RWPE2 (cell line): ENCODE measurements around the gene PXDN.

Experiments used
- ATAC-seq: fragments of 200-7000 bp; cut with Tn5 transposase; 3 replicates; pipeline ENCODE4 v1.9.1; 2021; ENCODE audit warnings: low read depth
- DNase-seq: peaks from one replicate; pipeline ENCODE4 v3.0.0-alpha.2; 2020; ENCODE audit warnings: low spot score
- H3K27ac ChIP-seq: fragments of 450-650 bp; 2 replicates; pipeline ENCODE4 v1.5.1; 2017; ENCODE audit warnings: mild to moderate bottlenecking; ENCODE audit not compliant: poor library complexity, severe bottlenecking
- H3K27me3 ChIP-seq: fragments of 250-450 bp; sonication (Bioruptor Pico); 2 replicates; pipeline ENCODE4 v1.5.1; 2021; ENCODE audit warnings: mild to moderate bottlenecking, moderate library complexity; ENCODE audit not compliant: insufficient read depth, poor library complexity, severe bottlenecking
- H3K36me3 ChIP-seq: fragments of 250-450 bp; sonication (Bioruptor Pico); 2 replicates; pipeline ENCODE4 v1.5.1; 2020; ENCODE audit warnings: low read depth, mild to moderate bottlenecking, moderate library complexity
- H3K4me1 ChIP-seq: fragments of 250-450 bp; sonication (Bioruptor Pico); 2 replicates; pipeline ENCODE4 v1.5.1; 2021; ENCODE audit warnings: mild to moderate bottlenecking, moderate library complexity; ENCODE audit not compliant: insufficient read depth, poor library complexity, severe bottlenecking
- H3K4me3 ChIP-seq: fragments of 250-450 bp; sonication (Bioruptor Pico); 2 replicates; pipeline ENCODE4 v1.5.1; 2021; ENCODE audit warnings: mild to moderate bottlenecking, moderate library complexity; ENCODE audit not compliant: severe bottlenecking
- H3K9me3 ChIP-seq: fragments of 250-450 bp; sonication (Bioruptor Pico); 2 replicates; pipeline ENCODE4 v1.5.1; 2021; ENCODE audit warnings: mild to moderate bottlenecking, moderate library complexity; ENCODE audit not compliant: severe bottlenecking
- TF ChIP-seq, protein P1 (sequence below): fragments of 450-650 bp; IDR thresholded peaks from one replicate; pipeline ENCODE4 v1.5.1; 2017; ENCODE audit warnings: mild to moderate bottlenecking, moderate library complexity; ENCODE audit not compliant: poor library complexity, severe bottlenecking

Gene PXDN

DNA sequence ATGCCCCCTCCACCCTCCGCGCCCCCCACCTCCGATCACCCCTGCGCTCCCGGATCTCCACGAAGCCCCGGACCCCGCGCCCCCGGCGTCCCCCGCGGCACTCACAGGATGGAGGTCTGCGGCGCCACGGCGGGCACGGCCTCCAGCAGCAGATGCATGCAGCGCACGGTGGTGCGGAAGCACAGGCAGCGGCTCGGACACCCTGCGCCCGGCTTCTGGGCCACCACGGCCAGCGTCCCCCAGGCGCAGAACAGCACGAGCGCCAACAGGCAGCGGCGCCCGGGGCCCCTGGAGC is 217 bp downstream of the PXDN start:
- ATAC-seq, result peak; percentile 38; the same call in 2 of the 3 replicates
- DNase-seq, result peak; percentile 64

DNA sequence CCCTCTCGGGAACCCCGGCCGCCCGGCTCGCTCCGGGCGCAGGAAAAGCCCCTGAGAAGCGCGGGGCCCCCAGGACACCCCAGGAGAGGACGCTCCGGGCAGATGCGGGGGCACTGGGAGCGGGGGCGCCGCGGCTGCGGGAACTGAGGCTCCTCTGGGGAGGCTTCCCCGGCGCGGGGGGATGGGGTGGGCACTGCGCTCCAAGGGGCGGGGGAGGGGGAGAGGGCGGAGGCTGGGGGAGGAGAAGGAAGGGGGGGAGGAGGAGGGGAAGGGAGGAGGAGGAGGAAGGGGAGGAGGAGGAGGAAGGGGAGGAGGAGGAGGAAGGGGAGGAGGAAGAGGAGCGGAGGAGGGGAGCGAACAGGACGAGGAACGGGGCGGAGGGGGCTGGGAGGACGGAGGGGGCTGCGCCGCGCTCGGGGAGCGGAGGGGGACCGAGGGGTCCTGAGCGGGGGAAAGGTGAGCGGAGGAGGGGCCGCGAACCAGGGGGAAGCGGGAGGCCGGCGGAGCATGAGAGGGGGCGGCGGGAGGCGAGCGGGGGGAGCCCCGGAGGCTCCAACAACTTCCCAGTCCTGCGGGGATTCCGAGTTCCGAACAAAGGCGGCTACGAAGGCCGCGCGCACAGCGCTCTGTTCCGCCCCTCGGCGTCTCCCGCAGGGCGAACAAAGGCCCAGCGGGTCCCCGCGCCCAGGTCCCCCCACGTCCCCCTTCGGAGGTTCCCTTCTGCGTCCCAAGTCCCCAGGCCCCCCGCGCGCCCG is 742 bp downstream of the PXDN start:
- Histone ChIP-seq H3K4me3 (peak overlapping the region; percentile 91), H3K27me3 (no peaks in the 10 kb centered on the region), H3K36me3 (peaks cover 21% of the 10 kb centered on the region), H3K27ac (peak overlapping the region; percentile 84), H3K4me1 (no peaks in the 10 kb centered on the region), H3K9me3 (no peaks in the 10 kb centered on the region)
- TF ChIP-seq, protein P1, sequence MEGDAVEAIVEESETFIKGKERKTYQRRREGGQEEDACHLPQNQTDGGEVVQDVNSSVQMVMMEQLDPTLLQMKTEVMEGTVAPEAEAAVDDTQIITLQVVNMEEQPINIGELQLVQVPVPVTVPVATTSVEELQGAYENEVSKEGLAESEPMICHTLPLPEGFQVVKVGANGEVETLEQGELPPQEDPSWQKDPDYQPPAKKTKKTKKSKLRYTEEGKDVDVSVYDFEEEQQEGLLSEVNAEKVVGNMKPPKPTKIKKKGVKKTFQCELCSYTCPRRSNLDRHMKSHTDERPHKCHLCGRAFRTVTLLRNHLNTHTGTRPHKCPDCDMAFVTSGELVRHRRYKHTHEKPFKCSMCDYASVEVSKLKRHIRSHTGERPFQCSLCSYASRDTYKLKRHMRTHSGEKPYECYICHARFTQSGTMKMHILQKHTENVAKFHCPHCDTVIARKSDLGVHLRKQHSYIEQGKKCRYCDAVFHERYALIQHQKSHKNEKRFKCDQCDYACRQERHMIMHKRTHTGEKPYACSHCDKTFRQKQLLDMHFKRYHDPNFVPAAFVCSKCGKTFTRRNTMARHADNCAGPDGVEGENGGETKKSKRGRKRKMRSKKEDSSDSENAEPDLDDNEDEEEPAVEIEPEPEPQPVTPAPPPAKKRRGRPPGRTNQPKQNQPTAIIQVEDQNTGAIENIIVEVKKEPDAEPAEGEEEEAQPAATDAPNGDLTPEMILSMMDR, result no peak
- ATAC-seq, result peak; percentile 31
- DNase-seq, result peak; percentile 61

More for the DNA sequence above, 217 bp downstream of the PXDN start:
- peak overlapping the region; percentile 84 for H3K27ac ChIP-seq
- peak overlapping the region; percentile 91 for H3K4me3 ChIP-seq
- TF ChIP-seq, protein P1, result no peak
- no peaks in the 10 kb centered on the region for H3K4me1 ChIP-seq
- H3K36me3 ChIP-seq, result peaks cover 18% of the 10 kb centered on the region
- no peaks in the 10 kb centered on the region for H3K9me3 ChIP-seq
- no peaks in the 10 kb centered on the region for H3K27me3 ChIP-seq

DNA sequence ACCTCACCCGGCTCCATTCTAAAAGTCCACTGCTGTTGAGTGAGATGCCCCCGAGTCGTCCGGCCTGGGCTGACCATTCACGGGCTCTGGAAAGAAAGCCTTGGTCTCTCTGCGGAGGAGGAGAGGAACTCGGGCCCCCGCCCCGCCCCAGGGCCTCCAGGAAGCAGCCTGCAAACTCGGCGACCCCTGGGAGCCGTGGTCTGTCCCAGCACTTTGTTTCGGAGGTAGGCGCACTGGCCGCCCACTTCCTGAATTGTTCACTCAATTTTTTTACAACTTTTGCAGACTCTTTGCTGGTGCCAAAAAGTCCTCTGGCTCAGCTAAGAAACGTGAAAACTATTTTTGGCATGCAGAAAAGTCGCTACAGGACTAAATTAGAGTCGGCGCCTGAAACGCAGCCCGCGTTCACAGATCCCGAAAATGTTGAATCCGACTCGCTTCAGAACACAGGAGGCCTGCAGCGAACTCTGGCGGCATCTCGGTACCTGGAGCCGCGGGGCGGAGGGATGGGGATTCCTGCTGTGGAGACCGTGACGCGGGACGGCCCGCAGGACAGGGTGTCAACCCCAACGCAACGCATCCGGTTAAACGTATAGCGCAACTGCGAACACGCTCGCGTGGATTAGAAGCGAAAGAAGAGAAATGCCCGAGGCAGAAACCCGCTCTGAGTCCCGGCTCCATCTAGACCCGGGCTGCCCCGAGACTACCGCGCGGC is 1.5 kb downstream of the PXDN start:
- no peaks in the 10 kb centered on the region for H3K27me3 ChIP-seq
- TF ChIP-seq, protein P1, result peak; percentile 80
- ATAC-seq (peak; percentile 69), DNase-seq (peak; percentile 90)
- peak overlapping the region; percentile 91 for H3K4me3 ChIP-seq
- no peaks in the 10 kb centered on the region for H3K9me3 ChIP-seq
- peak overlapping the region; percentile 84 for H3K27ac ChIP-seq
- no peaks in the 10 kb centered on the region for H3K4me1 ChIP-seq
- H3K36me3 ChIP-seq, result peaks cover 21% of the 10 kb centered on the region

DNA sequence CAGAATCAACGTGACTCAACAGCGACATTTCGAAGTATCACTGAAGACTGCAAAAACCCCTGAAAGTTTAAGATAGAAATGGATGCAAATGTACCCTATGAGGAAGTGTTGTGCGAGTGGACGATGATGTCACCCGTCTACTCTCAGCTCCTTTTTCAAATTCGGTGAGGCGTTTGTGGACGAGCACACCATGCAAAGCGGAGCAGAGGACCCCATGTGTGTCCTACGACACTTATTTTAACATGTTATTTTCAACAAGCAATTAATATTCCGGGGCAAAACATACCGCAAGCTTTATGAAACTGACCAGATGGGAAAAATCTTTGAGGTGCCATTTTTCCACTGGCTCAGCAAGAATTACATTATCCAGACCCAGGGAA is 2.0 kb downstream of the PXDN start:
- Histone ChIP-seq H3K4me1 (no peaks in the 10 kb centered on the region), H3K27me3 (no peaks in the 10 kb centered on the region), H3K36me3 (peaks cover 21% of the 10 kb centered on the region), H3K9me3 (no peaks in the 10 kb centered on the region), H3K4me3 (no peak overlapping the region), H3K27ac (peak overlapping the region; percentile 84)
- DNase-seq (no peak), ATAC-seq (no peak)
- TF ChIP-seq, protein P1, result no peak

DNA sequence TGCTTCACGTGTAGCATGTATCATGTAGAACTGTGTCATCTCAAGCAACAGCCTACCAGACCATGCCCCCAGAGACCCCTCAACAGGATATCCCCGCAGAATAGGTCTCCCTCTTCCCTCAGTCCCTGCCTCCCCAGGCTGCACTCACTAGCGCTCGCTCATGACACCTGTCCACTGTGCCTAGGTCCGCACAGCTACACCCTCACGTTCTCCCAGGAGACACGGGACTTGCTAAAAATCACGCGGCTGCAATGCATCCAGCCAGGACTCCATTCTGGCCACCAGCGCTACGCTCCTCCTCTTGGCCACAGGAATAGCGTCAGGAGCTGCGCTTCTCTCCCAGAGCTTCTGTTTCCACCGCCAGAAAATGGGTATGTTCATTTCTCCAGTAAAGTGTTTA is 2.5 kb downstream of the PXDN start:
- TF ChIP-seq, protein P1, result no peak
- no peak overlapping the region for H3K4me3 ChIP-seq
- DNase-seq, result no peak
- no peaks in the 10 kb centered on the region for H3K9me3 ChIP-seq
- H3K27ac ChIP-seq, result peak overlapping the region; percentile 84
- H3K27me3 ChIP-seq, result no peaks in the 10 kb centered on the region
- H3K36me3 ChIP-seq, result peaks cover 21% of the 10 kb centered on the region
- H3K4me1 ChIP-seq, result no peaks in the 10 kb centered on the region
- ATAC-seq, result no peak
